GM19023 (cell line): ENCODE measurements around the gene LIN7B.

Source experiments
- ATAC-seq: cut with Tn5 transposase; IDR thresholded peaks from one replicate; pipeline ENCODE4 v1.9.1; 2021; ENCODE audit warnings: mild to moderate bottlenecking, moderate library complexity; ENCODE audit not compliant: unreplicated experiment

Gene LIN7B

GRCh38 chr19:49094505-49095482, 19.4 kb upstream of the LIN7B start:
- no peak for ATAC-seq

- no peak for ATAC-seq
These were observed 16.5 kb upstream of the LIN7B start for GRCh38 chr19:49097453-49098288.

- ATAC-seq, result no peak
These were observed 15.4 kb upstream of the LIN7B start for GRCh38 chr19:49098795-49099194.

- ATAC-seq, result no peak
These were observed 13.0 kb upstream of the LIN7B start for GRCh38 chr19:49101160-49101559.

GRCh38 chr19:49102303-49102702, 11.9 kb upstream of the LIN7B start:
- no peak for ATAC-seq

- ATAC-seq, result no peak
These were observed 10.7 kb upstream of the LIN7B start for GRCh38 chr19:49103331-49104085.

- ATAC-seq, result no peak
These were observed 9.8 kb upstream of the LIN7B start for GRCh38 chr19:49104229-49104864.

GRCh38 chr19:49106648-49107135, 7.5 kb upstream of the LIN7B start:
- ATAC-seq, result no peak

- ATAC-seq, result no peak
These were observed 6.3 kb upstream of the LIN7B start for GRCh38 chr19:49107625-49108459.

- ATAC-seq, result no peak
These were observed 5.1 kb upstream of the LIN7B start for GRCh38 chr19:49109051-49109450.

- ATAC-seq, result no peak
These were observed 4.5 kb upstream of the LIN7B start for GRCh38 chr19:49109569-49110233.

GRCh38 chr19:49110567-49110966, 3.6 kb upstream of the LIN7B start:
- ATAC-seq, result no peak

- ATAC-seq, result no peak
These were observed 2.8 kb upstream of the LIN7B start for GRCh38 chr19:49111218-49111998.

- ATAC-seq, result no peak
These were observed 627 bp downstream of the LIN7B start for GRCh38 chr19:49114630-49115363.

- ATAC-seq, result no peak
These were observed 2.4 kb downstream of the LIN7B start for GRCh38 chr19:49116544-49116943.

GRCh38 chr19:49117677-49118564, 3.8 kb downstream of the LIN7B start:
- no peak for ATAC-seq
